ENCODE results near the gene TAS2R13.

TAS2R13 gene, protein sequence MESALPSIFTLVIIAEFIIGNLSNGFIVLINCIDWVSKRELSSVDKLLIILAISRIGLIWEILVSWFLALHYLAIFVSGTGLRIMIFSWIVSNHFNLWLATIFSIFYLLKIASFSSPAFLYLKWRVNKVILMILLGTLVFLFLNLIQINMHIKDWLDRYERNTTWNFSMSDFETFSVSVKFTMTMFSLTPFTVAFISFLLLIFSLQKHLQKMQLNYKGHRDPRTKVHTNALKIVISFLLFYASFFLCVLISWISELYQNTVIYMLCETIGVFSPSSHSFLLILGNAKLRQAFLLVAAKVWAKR

GRCh38 chr12:10909462-10909861 is at the start of gene TAS2R13:
Gene TAS2R13 (minus strand): TSS chr12:10909562. CDS start chr12:10909298, 264 bp downstream.
- DNase-seq = no peak

- no peak for DNase-seq
Observed at GRCh38 chr12:10957741-10958140, 48.4 kb upstream of the TAS2R13 start.

DNA sequence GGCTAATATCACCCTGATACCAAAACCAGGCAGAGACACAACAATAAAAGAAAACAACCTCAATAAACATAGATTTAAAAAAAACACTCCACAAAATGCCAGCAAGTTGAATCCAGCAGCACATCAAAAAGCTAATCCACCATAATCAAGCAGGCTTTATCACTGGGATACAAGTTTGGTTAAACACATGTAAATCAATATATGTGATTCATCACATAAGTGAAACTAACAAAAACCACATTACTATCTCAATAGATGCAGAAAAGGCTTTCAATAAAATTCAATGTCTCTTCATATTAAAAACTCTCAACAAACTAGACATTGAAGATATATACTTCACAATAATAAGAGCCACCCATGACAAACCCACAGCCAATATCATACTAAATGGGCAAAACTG is 46.7 kb upstream of the TAS2R13 start:
- DNase-seq = no peak

DNA sequence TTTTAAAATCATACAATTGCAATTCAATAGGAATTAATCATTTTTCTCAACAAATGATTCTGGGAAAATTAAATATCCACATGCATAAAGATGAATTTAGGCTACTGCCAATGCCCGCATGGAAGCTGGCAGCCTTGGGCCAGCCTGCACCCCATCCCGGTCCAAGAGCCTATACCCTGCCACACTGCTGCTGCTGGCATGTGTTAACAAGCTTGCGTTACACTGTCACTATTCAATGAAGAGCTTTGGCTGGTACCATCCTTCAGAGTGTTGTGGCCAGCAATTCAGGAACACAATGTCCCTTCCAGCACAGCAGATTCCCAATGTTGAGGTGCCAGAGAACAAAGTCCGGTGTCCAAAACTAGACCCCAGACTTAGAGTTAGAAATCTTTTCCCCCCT is 43.3 kb upstream of the TAS2R13 start:
- no peak for DNase-seq

GRCh38 chr12:10943167-10943566 is 33.8 kb upstream of the TAS2R13 start:
- no peak for DNase-seq

DNA sequence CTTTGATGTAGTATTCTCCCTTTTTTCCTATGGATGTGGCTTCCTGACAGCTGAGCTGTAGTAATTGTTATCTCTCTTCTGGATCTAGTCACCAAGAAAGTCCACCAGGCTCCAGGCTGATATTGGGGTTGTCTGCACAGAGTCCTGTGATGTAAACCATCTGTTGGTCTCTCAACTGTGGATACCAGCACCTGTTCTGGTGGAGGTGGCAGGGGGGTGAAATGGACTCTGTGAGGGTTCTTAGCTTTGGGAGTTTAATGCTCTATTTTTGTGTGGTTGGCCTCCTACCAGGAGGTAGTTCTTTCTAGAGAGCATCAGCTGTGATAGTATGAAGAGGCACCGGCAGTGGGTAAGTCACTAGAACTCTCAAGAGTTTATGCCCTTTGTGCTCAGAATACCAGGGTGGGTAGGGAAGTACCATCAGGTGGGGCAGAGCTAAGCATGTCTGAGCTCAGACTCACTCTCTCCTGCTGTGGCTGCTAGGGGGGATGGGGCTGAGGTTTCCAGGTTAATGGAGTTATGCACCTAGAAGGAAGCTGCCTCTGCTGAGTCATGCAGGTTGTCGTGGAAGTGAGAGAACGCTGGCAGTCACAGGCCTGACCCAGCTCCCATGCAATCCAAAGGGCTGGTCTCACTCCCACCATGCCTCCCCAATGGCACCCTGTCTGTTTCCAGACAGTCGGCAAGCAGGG is 32.7 kb upstream of the TAS2R13 start:
- DNase-seq = no peak

- DNase-seq = no peak
Observed at GRCh38 chr12:10941369-10941768, 32.0 kb upstream of the TAS2R13 start.

- DNase-seq = no peak
Observed at GRCh38 chr12:10940389-10940788, 31.0 kb upstream of the TAS2R13 start.

GRCh38 chr12:10939163-10939562 is 29.8 kb upstream of the TAS2R13 start, which contains the start of gene TAS2R14:
Gene TAS2R14 (minus strand): TSS chr12:10939263. CDS start chr12:10939207, 56 bp downstream.
- DNase-seq = no peak

DNA sequence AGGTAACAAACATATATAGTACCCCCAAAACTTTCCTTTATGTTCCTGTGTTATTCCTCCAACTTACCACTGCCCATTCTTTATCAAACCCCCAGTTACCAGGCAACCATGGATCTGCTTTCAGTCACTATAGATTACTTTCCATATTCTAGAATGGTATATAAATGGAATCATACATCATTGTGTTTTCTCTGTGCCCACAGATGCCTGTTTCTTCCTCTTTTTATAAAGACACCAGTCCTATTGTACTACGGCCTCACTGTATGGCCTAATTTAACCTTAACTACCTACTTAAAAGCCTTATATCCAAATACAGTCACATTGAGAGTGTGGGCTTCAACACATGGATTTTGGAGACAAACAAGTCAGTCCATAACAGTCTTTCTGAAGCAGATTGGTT is 27.1 kb upstream of the TAS2R13 start:
- no peak for DNase-seq

DNA sequence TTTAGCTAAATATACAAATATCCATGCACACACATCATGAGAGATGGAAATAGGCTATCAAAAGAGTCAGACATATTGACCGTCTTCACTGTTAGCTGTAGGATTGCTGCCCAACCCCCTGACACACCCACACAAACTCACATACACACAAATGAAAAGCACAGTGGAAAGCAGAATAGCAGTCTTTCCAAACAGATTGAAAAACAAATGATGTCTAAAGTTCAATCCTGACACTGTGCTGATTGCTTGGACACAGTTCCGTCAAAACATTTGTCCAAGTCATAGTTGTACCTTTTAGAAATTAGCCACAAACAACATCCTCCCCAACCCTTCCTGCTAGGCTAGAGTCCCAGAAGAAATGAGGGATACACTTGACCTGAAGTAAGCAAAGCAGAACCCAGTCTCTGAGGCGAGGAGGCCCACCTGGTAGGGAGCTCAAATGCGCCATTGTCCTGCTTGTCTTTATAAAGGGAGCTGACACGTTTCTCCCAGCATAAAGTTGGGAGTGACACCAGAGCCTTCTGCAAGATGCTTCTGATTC is 19.5 kb upstream of the TAS2R13 start, which contains the start of gene PRH2:
Gene PRH2, plus strand, starts transcription at position 491 of the 541 bp plus-strand sequence. Its CDS starts 38 bp downstream, at position 529.
- DNase-seq = no peak

DNA sequence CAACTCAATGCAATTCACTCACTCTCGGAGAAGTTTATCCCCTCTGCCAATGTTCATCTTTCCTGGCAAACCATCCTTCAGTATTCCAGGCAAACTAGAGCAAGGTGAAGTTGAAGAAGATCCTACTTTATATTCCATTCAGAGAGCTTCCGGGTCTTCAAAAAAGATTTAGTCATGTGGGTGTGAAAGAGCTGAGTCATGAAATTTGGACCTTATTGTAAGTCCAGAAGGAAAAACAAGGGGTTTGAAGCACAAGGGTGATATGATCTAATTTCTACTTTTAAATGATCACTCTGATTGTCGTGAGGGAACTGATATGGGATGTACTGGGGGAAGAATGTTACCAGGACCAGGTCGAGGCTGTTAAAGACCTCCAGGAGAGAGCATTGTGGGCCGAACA is 16.9 kb upstream of the TAS2R13 start:
- DNase-seq = no peak

- DNase-seq = no peak
Observed at GRCh38 chr12:10919809-10920208, 10.4 kb upstream of the TAS2R13 start.

DNA sequence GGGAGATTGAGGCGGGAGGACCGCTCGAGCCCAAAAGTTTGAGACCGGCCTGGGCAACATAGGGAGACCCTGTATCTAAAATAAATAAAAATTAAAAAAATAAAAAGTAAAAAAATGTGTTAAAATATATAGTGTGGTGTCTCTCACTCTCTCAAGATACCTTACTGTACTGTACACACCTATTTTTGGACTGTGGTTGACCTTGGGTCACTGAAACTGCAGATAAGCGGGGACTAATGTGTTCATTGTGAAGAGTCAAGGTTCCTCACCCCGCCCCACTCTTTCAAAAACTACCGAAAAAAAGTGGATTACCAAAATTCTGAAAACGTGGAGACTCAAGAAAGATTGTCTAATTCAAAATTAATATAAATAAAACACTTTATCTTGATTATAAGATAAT is 1.0 kb upstream of the TAS2R13 start:
- no peak for DNase-seq

- no peak for DNase-seq
Observed at GRCh38 chr12:10904686-10905085, 4.7 kb downstream of the TAS2R13 start.

GRCh38 chr12:10901427-10901826 is 7.9 kb downstream of the TAS2R13 start:
- no peak for DNase-seq

GRCh38 chr12:10900972-10901371 is 8.4 kb downstream of the TAS2R13 start:
- DNase-seq = no peak

DNA sequence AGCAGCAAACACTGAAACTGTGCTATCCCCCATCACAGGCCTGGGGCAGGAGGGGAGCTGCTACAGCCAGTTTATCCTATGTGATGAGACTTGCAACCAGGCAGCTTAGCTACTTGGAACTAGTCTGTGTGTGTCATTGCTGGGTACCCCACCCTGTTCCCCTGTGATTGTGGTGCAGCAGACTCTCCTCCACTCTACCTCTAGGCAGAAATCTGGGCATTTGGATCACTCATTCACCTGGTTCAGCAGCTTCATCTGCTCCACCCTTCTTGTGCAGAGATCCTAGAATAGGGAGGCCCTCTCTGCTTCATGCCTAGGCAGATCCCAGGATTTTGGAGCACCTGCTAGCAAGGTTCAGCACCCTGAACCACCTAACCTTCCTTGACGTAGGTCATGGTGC is 8.8 kb downstream of the TAS2R13 start:
- DNase-seq = no peak

DNA sequence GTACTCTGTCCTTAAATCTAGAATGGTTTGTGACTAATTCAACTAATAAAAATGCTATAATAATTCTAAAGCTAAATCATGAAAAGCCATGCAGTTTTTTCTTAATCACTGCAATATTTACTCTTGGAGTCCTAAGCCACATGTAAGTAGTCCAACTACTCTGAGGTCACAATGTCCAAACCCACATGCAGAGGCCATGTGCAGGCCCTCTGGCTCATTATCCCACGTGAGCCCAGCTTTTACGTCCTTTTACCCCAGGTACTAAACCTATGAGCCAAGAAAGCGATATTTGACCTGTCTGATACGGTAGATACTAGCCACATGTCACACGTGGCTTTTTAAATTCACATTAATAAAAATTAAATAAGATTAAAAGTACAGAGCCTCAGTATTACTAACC is 12.5 kb downstream of the TAS2R13 start:
- DNase-seq = no peak

DNA sequence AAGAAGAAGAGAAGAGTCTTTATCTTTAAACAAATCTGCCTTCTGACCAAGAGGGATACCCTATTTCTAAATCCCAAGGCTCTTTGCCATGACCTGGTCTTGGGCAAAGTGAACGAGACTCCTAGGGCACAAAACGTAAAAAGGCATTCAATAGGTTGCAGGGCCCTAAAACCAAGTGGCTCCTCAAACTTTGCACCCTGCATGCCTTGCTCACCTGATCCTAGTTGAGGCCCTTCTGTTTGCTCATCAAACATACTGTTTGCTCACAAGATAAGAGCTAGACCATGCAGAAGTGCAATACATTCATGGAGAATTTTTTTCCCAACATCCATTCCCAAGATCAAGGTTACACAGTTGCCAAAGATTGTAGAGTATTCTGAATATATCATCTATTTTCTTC is 17.4 kb downstream of the TAS2R13 start:
- no peak for DNase-seq

GRCh38 chr12:10889226-10889625 is 20.1 kb downstream of the TAS2R13 start:
- no peak for DNase-seq

DNA sequence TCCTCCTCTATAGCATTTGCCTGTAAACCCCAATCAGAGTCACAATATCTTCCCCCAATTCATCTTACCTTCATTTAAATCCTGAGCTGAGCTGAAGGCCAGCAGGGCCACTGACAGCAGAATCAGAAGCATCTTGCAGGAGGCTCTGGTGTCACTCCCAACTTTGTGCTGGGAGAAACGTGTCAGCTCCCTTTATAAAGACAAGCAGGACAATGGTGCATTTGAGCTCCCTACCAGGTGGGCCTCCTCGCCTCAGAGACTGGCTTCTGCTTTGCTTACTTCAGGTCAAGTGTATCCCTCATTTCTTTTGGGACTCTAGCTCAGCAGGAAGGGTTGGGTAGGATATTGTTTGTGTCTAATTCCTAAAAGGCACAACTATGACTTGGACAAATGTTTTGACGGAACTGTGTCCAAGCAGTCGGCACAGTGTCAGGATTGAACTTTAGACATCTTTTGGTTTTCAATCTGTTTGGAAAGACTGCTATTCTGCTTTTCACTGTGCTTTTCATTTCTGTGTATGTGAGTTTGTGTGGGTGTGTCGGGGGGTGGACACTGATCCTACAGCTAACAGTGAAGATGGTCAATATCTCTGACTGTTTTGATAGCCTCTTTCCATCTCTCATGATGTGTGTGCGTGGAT is 25.2 kb downstream of the TAS2R13 start, which contains the start of gene PRH1:
Gene PRH1, minus strand, starts transcription at position 170 of the 640 bp plus-strand sequence. Its CDS starts 38 bp downstream, at position 132.
- DNase-seq = no peak

- DNase-seq = no peak
Observed at GRCh38 chr12:10873378-10873777, 36.0 kb downstream of the TAS2R13 start.

Data from NCI-H1092 (cell line).